Stimulated activated CD4-positive, alpha-beta T cell treated with anti-CD3 and anti-CD28 coated beads, Interleukin-1b, Interleukin-23, amount 100 ng/mL, for 48 hours (primary cell): ENCODE results near the gene CAPN12.
A peak's percentile ranks its signal among the peaks of the same experiment; 100 is the strongest.

Experiments used
- DNase-seq: peaks from one replicate; pipeline ENCODE4 v3.0.0-alpha.2; 2020

Gene CAPN12

GRCh38 chr19:38695317-38695683 lies 49.0 kb downstream of the CAPN12 start:
- no peak for DNase-seq

GRCh38 chr19:38693380-38694223 lies 50.7 kb downstream of the CAPN12 start:
- no peak for DNase-seq

DNA sequence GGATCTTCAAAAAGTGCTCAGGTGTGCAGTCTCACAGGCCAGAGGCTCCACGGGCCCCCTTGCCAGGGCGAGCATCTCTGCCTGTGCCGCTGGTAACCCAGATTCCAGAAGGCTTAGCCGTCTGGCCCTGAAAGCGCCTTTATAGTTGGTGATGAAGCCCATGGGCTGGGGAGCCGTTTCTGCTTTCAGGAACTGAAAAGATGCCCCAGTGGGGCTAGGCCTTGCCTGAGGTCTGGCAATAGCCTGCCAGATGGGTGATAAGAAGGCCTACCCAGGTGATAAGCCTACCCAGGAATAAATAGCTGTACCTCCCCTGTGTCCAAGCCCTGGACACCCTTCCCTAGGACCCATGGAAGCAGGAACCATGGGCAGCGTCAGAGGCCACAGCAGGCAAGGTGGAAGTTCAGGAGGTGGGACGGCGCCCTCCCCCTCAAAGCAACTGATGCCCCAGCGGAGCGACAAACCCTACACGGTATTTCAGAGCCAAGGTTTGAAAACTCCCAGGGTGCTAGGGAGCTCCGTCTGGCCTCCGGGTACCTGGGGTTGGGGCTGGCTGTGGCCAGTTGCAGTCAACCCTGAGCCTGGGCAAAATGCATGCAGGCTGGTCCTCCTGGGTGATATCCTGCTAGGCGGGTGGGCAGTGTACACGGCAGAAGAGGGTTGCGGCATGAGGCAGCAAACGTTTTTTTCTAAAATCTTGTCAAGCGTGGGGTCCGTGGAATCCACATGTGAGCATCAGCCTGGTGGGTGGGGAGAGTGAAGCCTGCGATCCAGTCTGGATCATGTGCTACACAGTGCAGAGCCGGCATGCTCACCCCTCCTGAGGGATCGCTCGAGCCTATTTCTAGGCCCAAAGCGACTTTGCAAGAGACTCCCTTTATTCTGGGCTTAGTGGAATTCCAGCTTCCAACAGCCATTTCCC lies 51.6 kb downstream of the CAPN12 start:
- no peak for DNase-seq

GRCh38 chr19:38691938-38692457 lies 52.3 kb downstream of the CAPN12 start:
- DNase-seq, result no peak

- no peak for DNase-seq
Measured at GRCh38 chr19:38690832-38691231, 53.4 kb downstream of the CAPN12 start.

DNA sequence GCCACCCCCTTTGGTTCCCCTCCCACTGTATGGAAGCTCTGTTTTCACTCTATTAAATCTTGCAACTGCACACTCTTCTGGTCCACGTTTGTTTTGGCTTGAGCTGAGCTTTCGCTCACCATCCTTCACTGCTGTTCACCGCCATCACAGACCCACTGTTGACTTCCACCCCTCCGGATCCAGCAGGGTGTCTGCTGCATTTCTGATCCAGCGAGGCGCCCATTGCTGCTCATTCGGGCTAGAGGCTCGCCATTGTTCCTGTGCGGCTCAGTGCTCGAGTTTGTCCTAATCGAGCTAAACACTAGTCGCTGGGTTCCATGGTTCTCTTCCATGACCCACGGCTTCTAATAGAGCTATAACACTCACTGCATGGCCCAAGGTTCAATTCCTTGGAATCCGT lies 54.1 kb downstream of the CAPN12 start:
- no peak for DNase-seq

- no peak for DNase-seq
Measured at GRCh38 chr19:38687837-38688378, 56.4 kb downstream of the CAPN12 start.

DNA sequence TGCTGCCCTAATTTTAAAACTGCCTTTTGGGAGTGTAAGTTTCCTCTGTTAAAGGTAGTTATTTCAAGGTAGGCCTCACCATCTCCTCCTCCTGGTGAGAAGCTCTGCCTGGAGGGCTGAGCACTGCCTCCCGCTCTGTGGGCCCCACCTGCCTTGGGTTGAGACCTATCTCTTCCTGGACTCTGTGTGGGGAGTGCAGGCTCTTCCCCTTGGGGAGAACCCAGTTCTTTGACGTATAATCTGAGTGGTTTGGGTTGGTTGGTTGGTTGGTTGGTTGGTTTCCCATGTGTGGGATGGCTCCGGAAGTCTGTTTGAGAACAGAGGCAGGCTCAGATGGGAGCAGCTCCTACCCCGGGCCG lies 57.8 kb downstream of the CAPN12 start:
- DNase-seq, result peak; percentile 16

DNA sequence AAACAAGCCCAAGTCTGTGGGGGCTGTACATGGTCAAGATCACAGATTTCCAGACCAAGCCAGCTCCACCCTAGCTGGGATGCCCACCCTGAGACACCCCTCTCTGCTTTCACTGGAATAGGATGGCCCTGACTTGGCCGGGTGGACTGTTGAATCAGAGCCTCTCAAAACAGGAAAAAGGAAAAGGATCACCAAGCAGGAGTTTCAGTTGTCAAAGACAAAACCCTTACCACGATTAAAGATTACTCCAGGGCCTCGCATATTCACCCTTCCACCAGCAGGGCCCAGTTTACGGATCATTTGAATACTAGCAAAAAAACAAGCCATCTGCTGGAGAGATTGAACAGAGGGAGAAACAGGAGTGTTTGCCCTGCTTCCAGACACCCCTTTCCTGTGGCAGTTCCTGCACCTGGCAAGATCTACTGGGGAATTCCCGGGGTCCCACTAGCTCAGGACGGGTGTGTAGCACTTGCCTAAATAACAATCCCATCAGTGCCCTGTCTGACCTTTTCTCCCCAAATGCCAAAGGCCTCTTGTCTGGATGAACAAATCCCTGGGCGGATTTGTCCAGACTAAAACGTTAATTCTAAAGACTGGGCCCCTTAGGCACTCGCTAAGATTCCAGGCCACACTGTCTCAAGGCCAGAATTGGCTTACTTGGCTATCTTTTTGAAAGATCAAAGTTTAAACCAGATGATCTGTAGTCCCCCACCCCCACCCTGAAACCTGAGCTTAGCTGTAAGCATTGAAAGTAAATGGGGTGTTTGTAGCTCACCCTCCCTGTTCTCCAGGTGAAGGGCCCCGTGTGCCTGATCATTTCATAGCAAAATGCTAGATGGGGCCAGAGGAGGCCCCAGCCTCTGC lies 58.4 kb downstream of the CAPN12 start:
- no peak for DNase-seq

GRCh38 chr19:38684862-38685665 lies 59.2 kb downstream of the CAPN12 start:
- no peak for DNase-seq

DNA sequence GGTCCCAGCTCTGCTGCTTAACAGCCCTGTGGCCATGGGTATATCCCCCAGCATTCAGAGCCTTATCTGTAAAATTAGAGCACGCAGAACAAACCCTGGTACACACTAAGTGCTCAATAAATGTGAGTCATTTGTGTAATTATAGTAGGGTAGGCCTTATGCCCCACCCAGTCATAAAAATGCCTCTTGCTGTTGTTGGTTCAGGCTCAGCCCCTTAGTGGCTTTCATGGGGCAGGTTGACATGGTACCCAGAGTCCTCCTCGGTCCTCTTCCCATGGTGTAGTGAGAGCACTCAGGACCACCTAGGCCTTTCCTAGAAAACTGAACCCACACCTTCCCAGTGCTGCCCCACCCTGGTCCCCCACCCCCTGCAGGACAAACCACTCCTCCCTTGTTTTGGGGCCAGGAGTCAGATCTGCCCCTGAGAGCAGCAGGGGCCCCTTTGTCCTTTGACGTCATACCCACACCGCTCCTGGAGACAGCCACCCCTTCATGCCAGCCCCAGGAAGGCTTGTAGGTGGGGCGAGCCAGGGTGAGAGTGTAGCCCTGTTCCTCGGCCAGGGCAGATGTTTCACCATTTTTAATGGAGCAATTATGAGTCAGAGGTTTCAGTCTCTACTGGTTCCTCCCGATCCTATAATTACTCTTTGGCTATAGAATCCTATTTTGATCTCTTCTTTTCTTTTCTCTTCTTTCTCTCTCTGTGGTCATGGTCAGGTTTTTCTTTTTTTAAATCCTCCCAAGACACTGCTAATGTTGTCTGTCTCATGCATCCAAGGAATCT lies 60.0 kb downstream of the CAPN12 start:
- DNase-seq, result peak; percentile 24

DNA sequence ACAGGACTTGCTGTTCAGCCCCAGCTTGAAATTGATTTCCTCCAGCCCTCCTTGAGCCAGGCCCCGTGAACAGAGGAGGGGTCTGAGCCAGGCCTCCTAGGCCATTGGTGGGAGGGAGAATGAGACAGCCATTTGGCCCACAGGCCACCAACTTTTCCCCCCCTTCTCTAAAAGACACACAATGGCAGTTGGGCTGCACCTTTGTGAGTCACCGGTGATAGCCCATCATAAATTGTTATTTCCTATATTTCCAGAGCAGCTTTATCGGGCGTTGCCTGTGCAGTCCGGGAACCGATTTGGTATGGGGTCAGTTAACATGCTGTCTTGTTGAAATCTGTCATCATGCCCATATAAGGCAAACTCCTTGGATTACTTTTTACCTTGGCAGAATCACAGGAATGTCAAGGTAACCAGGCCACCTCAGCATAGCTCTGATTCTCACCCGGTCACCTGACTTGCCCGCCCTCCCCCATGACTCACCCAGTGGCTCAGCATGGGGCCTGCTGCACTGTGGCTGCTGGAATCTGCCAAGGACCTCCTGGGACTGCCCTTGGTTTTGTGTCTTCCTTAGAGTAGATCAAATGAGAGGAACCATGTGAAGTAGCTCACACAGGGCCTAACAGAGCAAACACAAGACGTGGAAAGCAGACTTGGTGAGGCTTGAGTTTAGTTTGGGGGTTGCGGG lies 60.7 kb downstream of the CAPN12 start:
- peak; percentile 58 for DNase-seq

GRCh38 chr19:38682872-38683392 lies 61.3 kb downstream of the CAPN12 start:
- no peak for DNase-seq

DNA sequence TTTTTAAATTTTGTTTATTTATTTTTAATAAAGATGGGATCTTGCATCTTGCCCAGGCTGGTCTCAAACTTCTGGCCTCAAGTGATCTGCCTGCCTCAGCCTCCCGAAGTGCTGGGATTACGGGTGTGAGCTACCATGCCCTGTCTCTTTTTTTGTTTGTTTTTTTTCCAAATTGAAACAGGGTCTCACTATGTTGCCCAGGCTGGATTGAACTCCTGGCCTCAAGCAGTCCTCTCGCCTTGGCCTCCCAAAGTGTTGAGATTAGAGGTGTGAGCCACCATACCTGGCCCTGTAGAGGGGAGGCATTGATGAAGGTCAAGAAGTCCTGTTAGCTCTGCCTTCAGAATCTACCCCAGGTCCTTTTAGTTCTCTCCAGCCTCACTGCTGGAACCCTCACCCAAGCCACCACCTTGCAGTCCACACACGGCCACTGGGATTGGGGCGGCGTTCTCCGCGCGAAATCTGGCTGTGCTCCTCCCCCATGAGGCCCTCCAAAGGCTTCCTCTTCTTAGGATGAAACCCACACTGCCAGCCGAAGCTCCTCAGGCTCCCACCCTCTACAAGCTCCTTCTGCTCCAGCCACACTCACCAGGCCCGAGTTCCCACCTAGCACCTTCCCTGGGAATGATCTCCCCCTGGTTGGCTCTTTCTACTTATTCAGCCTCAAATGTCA lies 61.9 kb downstream of the CAPN12 start:
- DNase-seq, result no peak
